GM18502 (cell line): ENCODE data around the gene CREB1.
"Not testable (repeated sequence)": the region's sequence is repeated elsewhere in the genome, so short reads cannot be mapped to it uniquely, and the experiment has no call there.

Experiments
- ATAC-seq: cut with Tn5 transposase; IDR thresholded peaks from one replicate; pipeline ENCODE4 v1.9.1; 2021; ENCODE audit warnings: mild to moderate bottlenecking; ENCODE audit not compliant: unreplicated experiment, poor library complexity

CREB1 gene

DNA sequence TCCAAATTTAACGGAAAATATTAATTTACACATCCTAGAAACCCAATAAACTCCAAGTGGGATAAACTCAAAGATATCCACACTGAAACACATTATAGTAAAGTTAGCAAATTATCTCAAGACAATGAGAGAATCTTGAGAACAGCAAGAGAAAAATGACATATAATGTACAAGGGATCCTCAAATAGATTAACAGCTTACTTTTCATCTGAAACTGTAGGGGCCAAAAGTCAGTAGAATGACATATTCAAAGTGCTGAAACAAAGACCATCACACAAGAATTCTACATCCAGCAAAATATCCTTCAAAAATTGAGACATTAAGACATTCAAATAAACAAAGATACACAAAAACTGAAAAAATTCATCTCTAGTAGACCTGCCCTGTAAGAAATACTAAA is 114.1 kb downstream of the CREB1 start:
- ATAC-seq = no peak

DNA sequence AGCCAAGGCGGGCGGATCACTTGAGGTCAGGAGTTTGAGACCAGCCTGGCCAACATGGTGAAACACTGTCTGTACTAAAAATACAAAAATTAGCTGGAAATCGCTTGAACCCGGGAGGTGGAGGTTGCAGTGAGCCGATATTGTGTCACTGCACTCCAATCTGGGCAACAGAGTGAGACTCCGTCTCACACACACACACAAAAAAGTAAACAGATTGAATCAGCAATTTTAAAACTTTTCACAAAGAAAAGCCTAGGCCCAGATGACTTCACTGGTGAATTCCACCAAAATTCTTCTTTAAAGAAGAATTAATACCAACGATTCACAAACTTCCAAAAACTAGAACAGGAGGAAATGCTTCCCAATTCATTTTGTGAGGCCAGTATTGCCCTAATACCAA is 116.8 kb downstream of the CREB1 start:
- not testable (repeated sequence) for ATAC-seq
